Activated T-helper 1 cell treated with anti-CD3 and anti-CD28 coated beads, Interleukin-2, amount 50 U/mL, for 16 hours (primary cell): ENCODE results near the gene COX7B.
"Not testable (repeated sequence)": the region's sequence is repeated elsewhere in the genome, so short reads cannot be mapped to it uniquely, and the experiment has no call there.

Experiments used
- DNase-seq, 2 donors: peaks; one replicate each; pipeline ENCODE4 v3.0.0-alpha.2; 2020; ENCODE audit warnings: low read depth in 1 of 2, low spot score in 1 of 2

The COX7B gene, protein sequence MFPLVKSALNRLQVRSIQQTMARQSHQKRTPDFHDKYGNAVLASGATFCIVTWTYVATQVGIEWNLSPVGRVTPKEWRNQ

DNA sequence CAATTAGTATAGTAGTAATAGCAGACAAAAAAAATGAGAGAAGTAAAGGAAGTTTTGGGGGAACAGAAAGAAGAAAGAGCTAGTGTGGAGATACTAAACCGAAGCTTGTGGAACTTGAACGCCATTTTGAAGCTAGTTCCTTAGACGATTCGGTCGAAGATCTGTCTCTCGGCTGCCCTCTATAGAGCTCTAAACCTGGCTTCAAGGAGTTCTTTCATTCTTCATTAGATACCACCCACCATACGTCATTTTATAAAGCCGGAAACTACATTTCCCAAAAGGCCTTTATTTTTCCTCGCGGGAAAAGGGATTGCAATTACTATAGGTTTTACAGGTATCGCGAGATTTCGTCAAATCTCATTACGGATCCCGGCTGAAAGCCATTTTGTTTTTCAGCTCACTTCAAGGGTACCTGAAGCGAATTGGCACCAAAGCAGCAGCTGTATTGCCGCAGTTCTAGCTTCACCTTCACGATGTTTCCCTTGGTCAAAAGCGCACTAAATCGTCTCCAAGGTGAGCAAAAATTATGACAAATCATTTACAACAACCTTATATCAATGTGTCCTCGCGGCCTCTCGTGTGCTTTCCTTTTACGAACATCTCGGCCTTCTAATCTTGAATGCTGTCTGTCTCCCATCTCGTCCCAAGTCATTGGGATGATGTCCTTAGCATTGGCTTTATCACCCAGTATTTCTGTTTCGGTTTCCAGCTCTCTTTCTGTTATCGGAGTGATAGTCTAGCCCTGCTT lies at the start of gene COX7B:
TSS of gene COX7B (plus strand) at position 388 of the 748 bp plus-strand sequence. CDS start at position 474, 86 bp downstream.
- peak in 1 of 2 donors; percentile 42 for DNase-seq

DNA sequence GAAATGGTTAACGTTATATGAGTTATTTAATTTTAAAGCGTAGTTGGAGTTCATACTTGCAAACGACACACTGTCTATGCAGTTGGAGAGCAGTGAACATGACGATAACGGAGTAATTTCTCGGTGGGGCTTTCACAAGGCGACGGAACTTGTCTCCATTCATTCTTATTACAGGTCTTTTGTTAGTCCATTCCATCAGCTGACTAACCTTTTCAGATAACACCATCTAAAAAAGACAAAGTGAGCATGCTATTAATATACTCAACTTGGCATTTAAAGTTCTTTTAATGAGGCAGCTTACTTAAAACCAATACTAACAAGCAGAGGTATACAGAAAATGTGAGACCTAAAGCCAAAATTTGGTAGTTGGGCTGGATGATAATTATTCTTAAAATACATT lies 23.9 kb upstream of the COX7B start:
- DNase-seq: no peak

DNA sequence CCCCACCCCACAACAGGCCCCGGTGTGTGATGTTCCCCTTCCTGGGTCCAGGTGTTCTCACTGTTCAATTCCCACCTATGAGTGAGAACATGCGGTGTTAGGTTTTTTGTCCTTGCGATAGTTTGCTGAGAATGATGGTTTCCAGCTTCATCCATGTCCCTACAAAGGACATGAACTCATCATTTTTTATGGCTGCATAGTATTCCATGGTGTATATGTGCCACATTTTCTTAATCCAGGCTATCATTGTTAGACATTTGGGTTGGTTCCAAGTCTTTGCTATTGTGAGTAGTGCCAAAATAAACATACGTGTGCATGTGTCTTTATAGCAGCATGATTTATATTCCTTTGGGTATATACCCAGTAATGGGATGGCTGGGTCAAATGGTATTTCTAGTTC lies 17.9 kb upstream of the COX7B start:
- not testable (repeated sequence) for DNase-seq

DNA sequence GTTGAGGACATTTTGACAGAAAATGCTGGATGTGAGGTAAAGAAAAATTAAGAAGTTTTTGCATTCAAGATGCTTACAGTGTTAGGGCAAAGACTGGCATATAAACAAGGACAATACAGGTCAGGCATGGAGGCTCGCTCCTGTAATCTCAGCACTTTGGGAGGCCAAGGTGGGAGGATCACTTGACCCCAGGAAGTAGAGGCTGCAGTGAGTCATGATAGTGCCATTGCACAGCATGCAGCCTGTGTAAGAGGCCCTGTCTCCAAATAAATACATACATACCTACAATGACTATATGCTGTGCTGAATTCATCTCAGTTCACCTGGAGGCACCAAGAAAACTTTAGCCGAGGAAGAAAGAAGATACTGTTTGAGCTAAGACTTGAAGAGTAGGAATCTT lies 6.4 kb upstream of the COX7B start:
- DNase-seq: no peak

DNA sequence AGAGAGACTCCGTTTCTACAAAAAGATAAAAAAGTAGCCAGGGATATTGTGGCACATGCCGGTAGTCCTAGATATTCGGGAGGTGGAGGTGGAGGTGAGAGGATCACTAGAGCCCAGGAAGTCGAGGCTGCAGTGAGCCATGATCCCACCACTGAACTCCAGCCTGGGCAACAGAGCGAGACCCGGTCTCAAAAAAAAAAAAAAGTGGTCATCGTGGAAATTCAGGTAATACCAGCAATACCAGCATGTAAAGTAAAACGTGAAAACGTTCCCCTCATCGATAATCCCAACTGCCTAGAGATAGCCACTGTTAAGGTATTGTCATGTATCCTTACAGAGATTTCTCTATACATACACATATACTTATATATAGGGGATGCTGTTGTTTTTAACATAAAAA lies 5.6 kb upstream of the COX7B start:
- no peak for DNase-seq

DNA sequence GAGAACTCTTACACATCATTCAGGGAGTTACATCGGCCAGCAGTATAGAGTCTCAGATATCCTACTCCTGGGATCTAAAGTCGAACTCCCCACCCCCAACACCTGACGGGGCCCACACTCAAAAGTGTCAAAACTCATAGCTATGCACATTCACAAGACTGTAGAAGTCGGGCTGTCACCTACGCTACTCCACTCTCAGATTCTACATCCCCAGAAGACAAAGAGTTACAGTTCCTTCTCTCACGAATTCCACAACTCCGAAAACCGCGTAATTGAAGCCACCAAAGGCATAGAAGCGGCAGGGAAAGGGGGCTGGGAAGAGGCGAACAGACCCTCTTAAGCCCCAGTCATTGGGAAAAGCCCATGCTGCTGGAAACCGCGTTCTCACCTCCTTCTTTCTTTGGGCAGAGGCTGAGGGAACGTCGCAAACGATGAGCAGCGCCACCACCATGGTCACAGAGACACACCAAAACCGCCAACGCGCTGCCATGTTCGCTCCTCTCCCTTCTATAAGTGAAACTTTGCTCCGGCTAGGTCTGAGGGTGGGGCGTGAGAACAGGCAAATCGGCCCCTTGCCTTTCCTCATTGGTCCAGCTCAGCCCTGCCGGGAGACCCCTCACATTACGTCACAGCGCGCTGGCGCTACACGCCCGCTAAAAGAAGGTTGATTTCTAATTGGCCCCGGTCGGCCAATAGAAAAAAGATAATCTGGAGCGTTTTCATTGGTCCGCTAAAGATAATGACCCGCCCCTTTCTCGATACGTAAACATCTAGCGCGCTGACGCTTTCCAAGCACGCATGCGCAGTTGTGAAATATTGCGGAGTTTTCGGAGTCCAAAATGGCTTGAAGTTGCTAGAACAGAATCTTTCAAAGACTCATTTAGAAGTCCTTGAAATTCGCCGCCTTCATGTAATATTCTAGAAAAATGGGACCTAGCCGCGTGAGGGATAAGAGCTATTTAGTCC lies 4.1 kb upstream of the COX7B start, which contains the start of gene MAGT1:
TSS of gene MAGT1 (minus strand) at position 515 of the 966 bp plus-strand sequence. CDS start at position 490, 25 bp downstream.
- peak; percentile 62 to 84 for DNase-seq

DNA sequence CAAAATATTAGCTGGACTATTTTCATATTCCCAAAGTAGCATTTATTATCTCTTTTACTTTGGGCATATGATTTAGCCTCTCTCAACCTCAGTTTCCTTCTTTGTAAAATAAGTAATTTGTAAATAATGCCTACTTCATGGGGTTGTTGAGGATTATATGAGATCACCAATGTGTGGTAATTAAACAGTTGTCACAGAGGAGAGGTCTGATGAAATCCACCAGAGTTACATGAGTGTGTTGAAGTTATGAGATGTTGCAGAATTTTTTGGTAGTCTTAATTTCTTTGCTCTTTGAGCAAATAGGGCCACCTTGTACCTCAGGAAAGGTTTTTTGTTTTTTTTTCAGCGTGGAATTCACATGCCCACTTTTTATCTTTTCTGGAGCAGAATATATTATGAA lies 1.4 kb downstream of the COX7B start:
- no peak for DNase-seq

DNA sequence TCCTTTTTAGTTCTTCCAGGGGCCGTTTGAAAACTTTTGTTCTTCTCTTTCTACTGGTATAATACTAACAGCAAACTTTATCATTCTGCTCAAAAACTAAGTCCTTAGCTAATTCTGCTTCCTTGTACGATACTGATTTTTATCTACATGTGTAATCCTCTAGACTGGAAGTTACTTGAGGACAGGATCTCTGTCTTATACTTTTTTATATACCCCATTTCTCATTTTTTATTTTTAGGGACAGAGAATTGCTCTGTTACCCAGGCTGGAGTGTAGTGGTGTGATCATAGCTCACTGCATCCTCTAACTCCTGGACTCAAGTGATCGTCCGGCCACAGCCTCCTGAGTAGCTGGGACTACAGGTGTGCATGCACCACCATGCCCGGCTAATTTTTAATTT lies 2.2 kb downstream of the COX7B start:
- DNase-seq: no peak

DNA sequence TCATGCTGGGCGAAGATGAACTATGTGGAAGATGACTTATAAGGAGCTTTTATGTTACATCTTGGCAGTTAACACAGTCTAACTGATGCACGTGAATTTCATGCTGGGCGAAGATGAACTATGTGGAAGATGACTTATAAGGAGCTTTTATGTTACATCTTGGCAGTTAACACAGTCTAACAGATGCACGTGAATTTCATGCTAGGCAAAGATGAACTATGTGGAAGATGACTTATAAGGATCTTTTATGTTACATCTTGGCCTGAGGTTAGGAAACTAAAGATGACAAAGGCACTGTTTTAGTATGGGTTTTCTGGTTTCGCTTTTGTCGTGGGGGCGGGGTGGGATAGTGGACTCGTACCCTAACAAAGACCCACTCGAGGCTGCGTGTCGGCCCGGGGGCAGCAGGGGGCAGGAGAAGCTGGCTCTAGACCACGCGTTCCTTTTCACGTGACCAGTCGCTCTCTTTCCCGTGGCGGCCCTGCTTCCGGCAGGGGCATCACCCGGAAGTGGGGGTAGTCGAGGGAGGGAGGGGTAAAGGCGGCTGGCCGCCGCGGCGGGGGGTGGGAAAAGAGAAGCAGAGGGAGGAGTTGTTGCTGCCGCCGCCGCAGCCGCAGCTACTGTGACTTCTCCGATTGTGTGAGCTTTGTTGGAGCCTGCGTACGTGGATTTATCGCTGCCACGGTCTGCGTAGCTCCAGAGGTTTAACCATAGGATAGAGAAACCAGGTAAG lies 11.0 kb downstream of the COX7B start, which contains the start of gene ATP7A:
TSS of gene ATP7A (plus strand) at position 586 of the 733 bp plus-strand sequence. CDS start 60,949 bp downstream, outside the sequence.
- peak; percentile 73 to 85 for DNase-seq

DNA sequence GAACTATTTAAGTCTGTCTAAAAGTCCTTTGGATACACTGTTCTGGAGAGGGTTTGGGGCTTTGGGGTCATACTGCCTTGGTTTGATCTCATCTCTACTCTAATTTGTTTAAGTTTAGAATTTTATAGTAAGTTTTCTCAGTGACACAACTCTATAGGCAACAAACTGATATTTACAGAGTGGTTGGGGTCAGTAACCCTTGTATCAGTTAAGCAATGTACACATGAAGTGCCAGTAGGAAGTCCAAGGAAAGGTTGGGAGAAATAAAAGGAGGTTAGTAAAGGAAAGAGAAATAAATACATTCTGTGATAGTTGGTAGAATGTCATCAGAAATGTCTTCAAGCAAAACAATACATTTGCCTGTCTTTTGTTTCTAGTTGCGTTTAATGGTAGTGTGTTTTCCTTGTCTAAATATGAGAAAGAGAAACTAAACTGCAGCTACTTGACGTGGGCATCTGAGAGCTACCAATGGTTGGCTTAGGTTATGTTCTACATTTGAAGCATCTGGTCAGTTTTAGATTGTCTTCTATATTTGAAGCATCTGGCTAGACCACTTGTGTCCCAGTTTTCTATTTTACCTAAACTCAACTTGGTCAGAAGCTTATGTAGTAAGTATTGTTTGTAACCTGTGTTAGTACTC lies 18.1 kb downstream of the COX7B start:
- DNase-seq: no peak

DNA sequence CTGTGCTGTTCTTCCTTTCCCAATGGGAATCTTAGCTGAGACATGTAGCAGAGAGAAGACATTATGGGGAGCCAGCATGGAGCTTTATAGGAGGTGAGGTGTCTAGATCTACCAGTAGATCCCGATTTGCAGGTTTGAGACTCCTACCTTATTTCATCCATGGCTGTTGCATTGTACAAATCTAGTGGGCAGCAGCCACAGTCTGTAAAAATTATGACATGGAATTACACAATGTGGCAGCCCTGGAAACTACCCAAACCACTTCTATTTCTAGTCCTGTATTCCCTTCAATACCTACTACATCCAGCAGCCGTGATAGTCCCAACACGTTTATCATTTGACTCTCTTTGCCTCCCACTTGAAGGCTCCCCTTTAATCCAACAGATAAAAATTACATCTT lies 19.3 kb downstream of the COX7B start:
- no peak for DNase-seq

DNA sequence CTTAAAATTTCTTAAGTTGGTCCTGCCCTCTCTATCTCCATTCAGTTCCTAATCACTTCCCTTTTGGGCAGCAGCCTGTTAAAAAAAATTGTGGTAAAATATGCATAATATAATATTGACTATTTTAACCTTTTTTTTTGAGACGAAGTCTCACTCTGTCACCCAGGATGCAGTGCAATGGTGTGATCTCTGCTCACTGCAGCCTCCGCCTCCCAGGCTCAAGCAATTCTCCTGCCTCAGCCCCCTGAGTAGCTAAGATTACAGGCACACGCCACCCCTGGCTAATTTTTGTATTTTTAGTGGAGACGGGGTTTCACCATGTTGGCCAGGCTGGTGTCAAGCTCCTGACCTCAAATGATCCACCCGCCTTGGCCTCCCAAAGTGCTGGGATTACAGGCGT lies 20.1 kb downstream of the COX7B start:
- DNase-seq: not testable (repeated sequence)

DNA sequence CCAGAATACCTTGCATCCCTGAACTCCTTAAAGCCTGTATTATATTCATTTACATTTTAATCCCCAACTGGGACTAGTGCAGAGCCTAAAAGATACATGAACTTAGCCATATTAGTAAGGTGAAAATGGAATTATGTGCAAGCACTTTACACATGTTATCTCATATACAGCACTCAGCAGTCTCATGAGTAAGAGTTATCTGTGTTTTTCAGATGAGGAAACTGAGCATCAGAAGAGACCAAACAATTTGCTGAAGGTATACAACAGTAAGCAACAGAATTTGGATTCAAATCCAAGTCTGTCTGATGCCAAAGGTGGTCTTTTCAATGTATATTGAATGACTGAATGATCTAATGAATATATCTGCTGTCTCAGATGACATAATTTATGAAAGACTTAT lies 23.5 kb downstream of the COX7B start:
- no peak for DNase-seq

DNA sequence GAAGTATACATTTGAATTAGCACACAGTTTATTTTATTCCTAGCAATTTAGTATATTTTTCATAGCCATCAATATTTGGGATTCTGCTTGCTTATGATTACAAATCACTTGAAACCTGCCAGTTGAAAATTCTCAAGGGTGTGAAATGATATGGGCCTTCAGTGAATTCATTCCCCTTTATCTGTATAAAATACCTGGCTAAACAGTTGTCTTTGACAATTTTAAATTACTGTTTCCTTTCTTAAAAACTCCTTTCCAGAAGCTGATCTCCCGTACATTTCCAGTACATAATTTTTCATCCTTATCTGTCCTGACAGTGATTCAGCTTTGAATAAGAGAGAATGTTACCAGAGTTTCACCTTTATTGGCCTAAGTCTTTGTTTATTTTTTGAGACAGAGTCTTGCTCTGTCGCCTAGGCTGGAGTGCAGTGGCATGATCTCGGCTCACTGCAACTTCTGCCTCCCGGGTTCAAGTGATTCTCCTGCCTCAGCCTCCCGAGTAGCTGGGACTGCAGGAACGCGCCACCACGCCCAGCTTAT lies 25.1 kb downstream of the COX7B start:
- DNase-seq: no peak

DNA sequence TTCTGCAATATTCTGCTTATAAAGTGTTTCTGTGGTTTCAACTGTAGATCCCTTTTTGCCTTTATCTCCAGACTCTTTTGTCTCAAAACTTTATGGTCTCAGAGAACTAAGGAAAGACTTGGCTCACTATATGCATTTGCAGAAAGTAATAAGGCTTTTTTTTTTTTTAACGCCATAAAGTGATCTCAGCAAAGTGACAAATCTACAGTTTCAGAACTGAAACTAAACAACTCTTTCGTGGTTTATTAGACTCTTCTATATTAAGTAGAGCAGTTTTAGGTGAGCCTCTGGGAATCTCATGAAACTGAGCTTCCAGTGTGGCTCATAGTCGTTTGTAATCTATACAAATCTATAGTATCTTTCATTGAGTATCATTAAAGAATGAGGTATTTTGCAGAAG lies 26.5 kb downstream of the COX7B start:
- no peak for DNase-seq

DNA sequence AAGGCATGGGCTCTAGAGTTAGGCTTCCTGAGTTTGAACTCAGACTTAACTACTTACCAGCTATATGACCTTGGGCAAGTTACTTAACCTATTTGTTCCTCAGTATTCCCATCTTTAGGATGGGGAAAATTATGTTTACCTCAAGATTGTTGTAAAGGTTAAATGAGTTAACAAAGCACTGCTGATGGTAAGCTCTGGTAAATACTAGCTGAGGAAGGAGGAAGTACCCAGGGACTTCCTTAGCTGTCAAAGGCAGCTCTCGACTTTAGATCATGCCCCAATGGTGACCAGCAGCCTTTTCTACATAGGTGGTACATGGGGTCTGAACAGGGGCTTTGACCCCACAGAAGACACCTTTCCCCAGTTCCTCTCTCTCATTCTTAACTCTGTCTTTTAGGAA lies 31.3 kb downstream of the COX7B start:
- DNase-seq: no peak

DNA sequence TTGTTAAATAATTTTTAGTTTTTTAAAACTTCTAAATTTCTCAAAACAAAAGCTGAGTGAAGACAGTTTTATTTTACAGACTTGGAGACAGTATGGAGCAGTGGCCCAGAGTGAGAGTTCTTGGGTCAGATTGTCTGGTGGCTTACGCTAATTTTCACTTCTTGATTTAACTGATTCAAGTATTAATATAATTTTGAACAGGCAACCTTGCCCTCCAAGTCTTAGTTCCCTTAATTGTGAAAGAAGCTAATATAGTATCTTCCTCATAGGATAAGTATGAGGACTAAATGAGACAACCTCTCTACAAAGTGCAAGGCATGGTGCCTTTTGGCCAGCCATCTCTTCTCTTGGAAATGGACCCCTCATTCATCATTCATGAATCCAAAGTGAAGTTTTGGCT lies 36.6 kb downstream of the COX7B start:
- DNase-seq: no peak

DNA sequence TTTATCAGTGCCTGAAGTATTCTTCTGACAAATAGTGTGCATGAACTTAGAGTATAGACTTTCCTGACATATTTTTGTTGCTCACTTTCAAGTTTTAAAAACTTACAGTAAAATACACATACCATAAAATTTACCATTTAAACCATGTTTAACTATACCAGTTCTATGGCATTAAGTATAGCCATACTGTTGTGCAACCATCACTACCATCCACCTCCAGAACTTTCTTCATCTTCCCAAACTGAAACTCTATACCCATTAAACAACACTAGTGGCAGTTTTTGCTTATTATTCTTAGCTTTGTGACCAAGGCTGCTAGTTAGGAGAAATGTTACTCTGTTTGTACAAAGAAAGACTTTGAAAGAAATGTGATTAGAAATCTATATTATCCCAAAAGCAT lies 37.0 kb downstream of the COX7B start:
- no peak for DNase-seq

DNA sequence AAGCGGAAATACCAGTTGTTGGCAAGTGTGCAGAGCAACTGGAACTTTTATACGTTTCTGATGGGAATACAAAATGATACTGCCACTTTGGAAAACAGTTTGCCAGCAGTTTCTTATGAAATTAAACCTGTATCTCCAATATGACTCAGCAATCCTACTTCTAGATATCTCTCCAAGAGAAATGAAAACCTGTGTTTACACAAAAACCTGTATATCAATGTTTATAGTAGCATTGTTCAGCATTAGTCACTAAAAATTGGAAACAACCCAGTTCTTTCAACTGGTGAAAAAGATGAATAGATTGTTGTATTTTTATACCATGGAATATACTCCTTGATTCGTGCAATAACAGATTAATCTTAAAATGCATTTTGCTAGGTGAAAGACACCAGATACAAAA lies 38.0 kb downstream of the COX7B start:
- DNase-seq: no peak

DNA sequence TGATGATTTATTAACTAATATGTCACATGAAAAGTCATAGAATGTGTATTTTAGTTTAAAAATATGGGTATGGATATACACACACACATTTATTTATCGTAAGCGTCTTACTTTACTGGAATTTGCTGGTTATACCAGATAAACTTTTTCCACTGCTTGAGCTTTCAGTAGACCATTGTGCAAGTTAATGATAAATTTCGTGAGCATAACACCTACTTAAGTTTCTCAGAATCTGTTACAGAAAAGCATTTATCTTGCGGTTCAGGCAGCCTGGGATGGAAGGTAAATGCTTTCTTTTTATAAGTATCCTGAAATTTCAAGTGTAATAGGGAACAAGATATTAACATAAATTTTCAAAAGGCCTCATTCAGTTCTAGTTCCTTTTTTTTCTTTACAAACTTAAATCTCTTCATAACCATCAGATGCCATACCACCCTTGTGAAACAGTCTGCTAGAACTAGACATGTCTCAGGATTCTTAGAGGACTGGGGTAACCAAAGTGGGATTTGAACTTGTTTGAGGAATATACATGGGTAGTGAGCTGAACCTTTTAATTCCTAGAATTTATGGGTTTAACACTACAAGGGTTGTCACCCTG lies 38.9 kb downstream of the COX7B start:
- no peak for DNase-seq
